Hepatocyte (in vitro differentiated cells): ENCODE results near the gene EFL1. TPM values are rescaled to one million over a fixed set of nuclear protein-coding genes. Genes with fewer than 3 reads are reported as not detected.

ENCODE experiments used
- DNase-seq: peaks from one replicate; pipeline ENCODE4 v3.0.0-alpha.2; 2016; ENCODE audit warnings: low spot score
- H2AFZ ChIP-seq: fragments of 200-600 bp; sonication (generic); 2 replicates; pipeline ENCODE4 v1.6.0; 2016; ENCODE audit warnings: antibody characterized with exemption, mild to moderate bottlenecking
- H3K27ac ChIP-seq: fragments of 200-600 bp; sonication (generic); 2 replicates; pipeline ENCODE4 v1.5.1; 2016; ENCODE audit warnings: mild to moderate bottlenecking
- H3K27me3 ChIP-seq: fragments of 200-600 bp; sonication (generic); 2 replicates; pipeline ENCODE4 v1.6.1; 2016
- H3K36me3 ChIP-seq: fragments of 200-600 bp; sonication (generic); replicated peaks from 2 replicates; pipeline ENCODE4 v1.5.1; 2016; ENCODE audit warnings: low read depth; ENCODE audit not compliant: insufficient read depth
- H3K4me1 ChIP-seq: fragments of 200-600 bp; sonication (generic); 2 replicates; pipeline ENCODE4 v1.5.1; 2016; ENCODE audit warnings: mild to moderate bottlenecking, moderate library complexity; ENCODE audit not compliant: insufficient read depth
- H3K4me2 ChIP-seq: fragments of 200-600 bp; sonication (generic); 2 replicates; pipeline ENCODE4 v1.6.0; 2016
- H3K4me3 ChIP-seq: fragments of 200-600 bp; sonication (generic); 2 replicates; pipeline ENCODE4 v1.5.1; 2016; ENCODE audit warnings: mild to moderate bottlenecking
- H3K79me2 ChIP-seq: fragments of 200-600 bp; sonication (generic); 2 replicates; pipeline ENCODE4 v1.6.0; 2017; ENCODE audit warnings: mild to moderate bottlenecking
- H3K9me2 ChIP-seq: fragments of 200-600 bp; sonication (generic); replicated peaks from 2 replicates; pipeline ENCODE4 v1.6.0; 2017; ENCODE audit warnings: mild to moderate bottlenecking; ENCODE audit not compliant: insufficient read depth
- H3K9me3 ChIP-seq: fragments of 200-600 bp; sonication (generic); 2 replicates; pipeline ENCODE4 v1.5.1; 2016; ENCODE audit warnings: low read depth, mild to moderate bottlenecking
- H4K20me1 ChIP-seq: fragments of 200-600 bp; sonication (generic); 2 replicates; pipeline ENCODE4 v1.6.0; 2016; ENCODE audit warnings: mild to moderate bottlenecking; ENCODE audit not compliant: insufficient read depth, poor library complexity, severe bottlenecking
- CTCF ChIP-seq: fragments of 200-600 bp; sonication (generic); IDR thresholded peaks from 2 replicates; pipeline ENCODE4 v1.5.1; 2016; ENCODE audit warnings: antibody characterized with exemption, mild to moderate bottlenecking; ENCODE audit not compliant: poor library complexity
- EZH2 ChIP-seq: fragments of 200-600 bp; sonication (generic); IDR thresholded peaks from 2 replicates; pipeline ENCODE4 v1.6.1; 2016; ENCODE audit warnings: antibody characterized with exemption, mild to moderate bottlenecking, borderline replicate concordance
- EZH2phosphoT487 ChIP-seq: fragments of 200-600 bp; sonication (generic); IDR thresholded peaks from one replicate; pipeline ENCODE4 v1.6.1; 2018; ENCODE audit warnings: antibody characterized with exemption, mild to moderate bottlenecking, low read depth, moderate library complexity; ENCODE audit not compliant: unreplicated experiment, severe bottlenecking
- WGBS: methylation state at CpG from one replicate; pipeline ENCODE4 v1.1.6; 2016; ENCODE audit warnings: low lambda C conversion rate; ENCODE audit errors: missing lambda C conversion rate; 5-methylcytosine and 5-hydroxymethylcytosine counted together
- polyA plus RNA-seq: library from polyadenylated mRNA; unstranded; fragments of >200 nt; fragmentation: Nextera tagmentation; extraction: Ambion mirVana; gene quantifications from 2 replicates; pipeline ENCODE4 v1.2.1, GENCODE V29; 2016
- total RNA-seq: library from RNA; depleted of rRNA; stranded (reverse); fragments of >200 nt; gene quantifications from 2 replicates; pipeline ENCODE4 v1.2.3, GENCODE V29; 2014

The EFL1 gene
- total and polyA plus RNA-seq, 2 experiments from 2014 or later = 11.6 to 19.0 TPM

- WGBS = 95% methylated on average over 3 of the region's 3 CpGs
- H3K9me3 ChIP-seq = no peaks in the 10 kb centered on the region
- H3K36me3 ChIP-seq = no peaks in the 10 kb centered on the region
Measured at GRCh38 chr15:82134461-82134860, 128.1 kb downstream of the EFL1 start.

GRCh38 chr15:82133251-82133650 lies 129.3 kb downstream of the EFL1 start:
- no peaks in the 10 kb centered on the region for H3K36me3 ChIP-seq
- no peaks in the 10 kb centered on the region for H3K9me3 ChIP-seq
- TF ChIP-seq EZH2 = no peak
- no peak for TF ChIP-seq CTCF
- TF ChIP-seq EZH2phosphoT487 = no peak
- no peak overlapping the region for H2AFZ ChIP-seq
- H3K4me3 ChIP-seq = no peak overlapping the region
- H3K4me2 ChIP-seq = no peak overlapping the region
- H3K27me3 ChIP-seq = no peaks in the 10 kb centered on the region
- H3K27ac ChIP-seq = no peak overlapping the region
- no peaks in the 10 kb centered on the region for H4K20me1 ChIP-seq
- WGBS = 100% methylated on average over 1 of the region's 1 CpG
- no peak for DNase-seq
- peaks cover 2% of the 10 kb centered on the region for H3K4me1 ChIP-seq
- H3K79me2 ChIP-seq = no peaks in the 10 kb centered on the region
- H3K9me2 ChIP-seq = no peaks in the 10 kb centered on the region

More at GRCh38 chr15:82134461-82134860, 128.1 kb downstream of the EFL1 start:
- TF ChIP-seq EZH2 (no peak), EZH2phosphoT487 (no peak), CTCF (no peak)
- Histone ChIP-seq H3K4me1 (no peaks in the 10 kb centered on the region), H2AFZ (no peak overlapping the region), H3K9me2 (no peaks in the 10 kb centered on the region), H3K27me3 (no peaks in the 10 kb centered on the region), H4K20me1 (no peaks in the 10 kb centered on the region), H3K27ac (no peak overlapping the region), H3K4me3 (no peak overlapping the region), H3K4me2 (no peak overlapping the region), H3K79me2 (no peaks in the 10 kb centered on the region)
- DNase-seq = no peak

GRCh38 chr15:82132742-82133141 lies 129.8 kb downstream of the EFL1 start:
- no peaks in the 10 kb centered on the region for H3K79me2 ChIP-seq
- H3K36me3 ChIP-seq = no peaks in the 10 kb centered on the region
- no peak for DNase-seq
- H3K27ac ChIP-seq = no peak overlapping the region
- no peak overlapping the region for H3K4me3 ChIP-seq
- peaks cover 7% of the 10 kb centered on the region for H3K4me1 ChIP-seq
- no peak overlapping the region for H2AFZ ChIP-seq
- H3K27me3 ChIP-seq = no peaks in the 10 kb centered on the region
- no peak overlapping the region for H3K4me2 ChIP-seq
- no peaks in the 10 kb centered on the region for H4K20me1 ChIP-seq
- no peak for TF ChIP-seq CTCF
- TF ChIP-seq EZH2 = no peak
- no peak for TF ChIP-seq EZH2phosphoT487
- WGBS = 96% methylated on average over 2 of the region's 2 CpGs
- H3K9me3 ChIP-seq = no peaks in the 10 kb centered on the region
- no peaks in the 10 kb centered on the region for H3K9me2 ChIP-seq

GRCh38 chr15:82132096-82132495 lies 130.4 kb downstream of the EFL1 start:
- no peak overlapping the region for H2AFZ ChIP-seq
- H3K27ac ChIP-seq = no peak overlapping the region
- H3K79me2 ChIP-seq = no peaks in the 10 kb centered on the region
- WGBS = 82% methylated on average over 6 of the region's 6 CpGs
- H3K36me3 ChIP-seq = no peaks in the 10 kb centered on the region
- TF ChIP-seq EZH2 (no peak), EZH2phosphoT487 (no peak), CTCF (no peak)
- H3K9me3 ChIP-seq = no peaks in the 10 kb centered on the region
- no peaks in the 10 kb centered on the region for H3K27me3 ChIP-seq
- DNase-seq = no peak
- no peak overlapping the region for H3K4me2 ChIP-seq
- H3K4me3 ChIP-seq = no peak overlapping the region
- H4K20me1 ChIP-seq = no peaks in the 10 kb centered on the region
- H3K9me2 ChIP-seq = no peaks in the 10 kb centered on the region
- H3K4me1 ChIP-seq = peaks cover 8% of the 10 kb centered on the region
